Endothelial cell of umbilical vein (primary cell): ENCODE measurements around the gene MAST4. TPM values are rescaled to one million over a fixed set of nuclear protein-coding genes. Genes with fewer than 3 reads are reported as not detected.

Experiments used
- BruUV-seq: library from RNA; stranded (reverse); fragments of 400-500 nt; replicated peaks from 2 replicates; lab custom pipeline; 2021; lab: Mats Ljungman, UMichigan
- CTCF ChIA-PET: fragments of 300-600, 350-600 bp; sonication (Branson Sonifier 250); formaldehyde crosslinking; loops from one replicate; lab custom pipeline; 2021; ENCODE audit warnings: antibody characterized with exemption, inconsistent platforms; lab: Charles Lee
- POLR2A ChIA-PET: fragments of 300-600, 350-600 bp; sonication (Branson Sonifier 250); formaldehyde crosslinking; loops from one replicate; lab custom pipeline; 2021; ENCODE audit warnings: antibody characterized with exemption, inconsistent platforms; lab: Charles Lee
- DNase-seq: peaks from one replicate; pipeline ENCODE4 v3.0.0-alpha.2; 2011; ENCODE audit warnings: low read depth, low spot score
- FAIRE-seq: peaks from 2 replicates; lab custom pipeline; 2011; peaks lifted over from hg19 to GRCh38; lab: Jason Lieb, UNC
- H2AFZ ChIP-seq: 2 replicates; pipeline ENCODE4 v1.6.0; 2012; ENCODE audit warnings: low read depth, low read length, control low read depth, inconsistent platforms
- H3K27ac ChIP-seq: 2 replicates; pipeline ENCODE4 v1.5.1; 2011; ENCODE audit warnings: low read depth, mild to moderate bottlenecking, control low read depth, low read length, moderate library complexity; ENCODE audit not compliant: insufficient read depth
- H3K27me3 ChIP-seq, 2 experiments: 2 replicates each; pipeline versions ENCODE4 v1.6.0 to v1.6.1; 2011; ENCODE audit warnings: low read length in 2 of 2, mixed read lengths in 1 of 2; ENCODE audit not compliant: control insufficient read depth in 2 of 2, insufficient read depth in 2 of 2
- H3K36me3 ChIP-seq, 2 experiments: 2 replicates in 1 of 2; 3 replicates in 1 of 2; pipeline ENCODE4 v1.5.1; 2011; ENCODE audit warnings: low read length in 2 of 2, mild to moderate bottlenecking in 1 of 2, moderate library complexity in 1 of 2; ENCODE audit not compliant: control insufficient read depth in 2 of 2, insufficient read depth in 2 of 2; ENCODE audit errors: extremely low read depth in 1 of 2
- H3K4me1 ChIP-seq: 3 replicates; pipeline ENCODE4 v1.5.1; 2011; ENCODE audit warnings: mild to moderate bottlenecking, low read length; ENCODE audit not compliant: control insufficient read depth, insufficient read depth; ENCODE audit errors: extremely low read depth
- H3K4me2 ChIP-seq: 2 replicates; pipeline ENCODE4 v1.6.1; 2011; ENCODE audit warnings: low read length, control low read depth, mixed read lengths; ENCODE audit not compliant: insufficient read depth
- H3K4me3 ChIP-seq, 3 experiments: fragments of 200-600 bp in 1 of 3; sonication (generic), shearing (Covaris generic) in 1 of 3; replicated peaks in 1 of 3; 2 replicates each; pipeline ENCODE4 v1.5.1; 2011 to 2016; ENCODE audit warnings: control low read depth in 3 of 3, low read length in 3 of 3, mild to moderate bottlenecking in 2 of 3, inconsistent platforms in 1 of 3, low read depth in 1 of 3, moderate library complexity in 1 of 3; ENCODE audit not compliant: insufficient read depth in 1 of 3
- H3K79me2 ChIP-seq: 2 replicates; pipeline ENCODE4 v1.6.0; 2012; ENCODE audit warnings: low read length, inconsistent platforms; ENCODE audit not compliant: control insufficient read depth, insufficient read depth
- H3K9ac ChIP-seq: replicated peaks from 2 replicates; pipeline ENCODE3; 2011; ENCODE audit warnings: low read length, control low read depth; ENCODE audit not compliant: insufficient read depth; ENCODE audit errors: extremely low read depth
- H3K9me1 ChIP-seq: replicated peaks from 3 replicates; pipeline ENCODE4 v1.6.0; 2011; ENCODE audit warnings: mild to moderate bottlenecking, low read length; ENCODE audit not compliant: control insufficient read depth, insufficient read depth; ENCODE audit errors: extremely low read depth
- H3K9me3 ChIP-seq: replicated peaks from 2 replicates; pipeline ENCODE4 v1.5.1; 2012; ENCODE audit warnings: low read length, inconsistent platforms; ENCODE audit not compliant: control insufficient read depth, insufficient read depth
- H4K20me1 ChIP-seq: replicated peaks from 2 replicates; pipeline ENCODE3; 2011; ENCODE audit warnings: mild to moderate bottlenecking, low read length; ENCODE audit not compliant: control insufficient read depth, insufficient read depth; ENCODE audit errors: extremely low read depth
- EZH2 ChIP-seq: IDR thresholded peaks from 2 replicates; pipeline ENCODE4 v1.6.1; 2012; ENCODE audit warnings: borderline replicate concordance, low read depth, mild to moderate bottlenecking, moderate library complexity, low read length, inconsistent platforms; ENCODE audit not compliant: severe bottlenecking
- FOS ChIP-seq: IDR thresholded peaks from 2 replicates; pipeline ENCODE4 v1.6.1; 2011; ENCODE audit warnings: mild to moderate bottlenecking, low read length, moderate library complexity, borderline replicate concordance; ENCODE audit not compliant: insufficient read depth
- GATA2 ChIP-seq: IDR thresholded peaks from 2 replicates; pipeline ENCODE4 v1.7.0; 2011; ENCODE audit warnings: low read depth, mild to moderate bottlenecking, moderate library complexity, mixed read lengths, low read length; ENCODE audit not compliant: insufficient read length, insufficient read depth
- JUN ChIP-seq: IDR thresholded peaks from 2 replicates; pipeline ENCODE4 v1.6.1; 2011; ENCODE audit warnings: borderline replicate concordance, low read depth; ENCODE audit not compliant: insufficient read length, insufficient read depth
- MAX ChIP-seq: IDR thresholded peaks from 2 replicates; pipeline ENCODE4 v1.6.1; 2011; ENCODE audit not compliant: insufficient read depth, insufficient read length
- MYC ChIP-seq: IDR thresholded peaks from one replicate; pipeline ENCODE4 v1.6.1; 2011; ENCODE audit warnings: mild to moderate bottlenecking, low read depth, low read length
- POLR2A ChIP-seq: IDR thresholded peaks from 2 replicates; pipeline ENCODE4 v1.6.1; 2012; ENCODE audit warnings: low read depth, mild to moderate bottlenecking, control low read depth, low read length
- POLR2AphosphoS5 ChIP-seq: IDR thresholded peaks from 2 replicates; pipeline ENCODE4 v1.6.1; 2012; ENCODE audit warnings: low read depth, mild to moderate bottlenecking, control low read depth, low read length, moderate library complexity; ENCODE audit not compliant: insufficient read depth
- dilution Hi-C: fragments of 300-500 bp; cut with MboI; formaldehyde crosslinking; loops from one replicate; pipeline ENCODE4 v1.15.0; 2019; ENCODE audit warnings: low sequenced_read_pairs; ENCODE audit not compliant: extremely low pct_ligation_motif_present
- intact Hi-C: fragments of 100-400 bp; cut with micrococcal nuclease; formaldehyde crosslinking; loops from one replicate; pipeline ENCODE4 v1.10.0; 2022
- polyA plus RNA-seq, 4 experiments: library from polyadenylated mRNA; depleted of rRNA in 3 of 4; stranded (reverse) in 3 of 4; unstranded in 1 of 4; fragments of >200 nt; gene quantifications; 2 replicates each; pipeline versions ENCODE4 v1.2.1 to v1.2.3, GENCODE V29; 2011 to 2012; ENCODE audit warnings: missing spikeins in 1 of 4
- total RNA-seq: library from RNA; stranded (reverse); gene quantifications from 2 replicates; pipeline ENCODE4 v1.2.3, GENCODE V29; 2021
- TF ChIP-seq, protein P1 (sequence below), 2 donors: IDR thresholded peaks; 1 replicate in 1 of 2; 2 replicates in 1 of 2; pipeline ENCODE4 v1.5.1; 2011; ENCODE audit warnings: low read length in 2 of 2, mild to moderate bottlenecking in 2 of 2, moderate library complexity in 2 of 2, control low read depth in 1 of 2, inconsistent platforms in 1 of 2, low read depth in 1 of 2; ENCODE audit not compliant: insufficient read depth in 1 of 2; ENCODE audit errors: extremely low read depth in 1 of 2

MAST4 gene
- total and polyA plus RNA-seq, 2 donors (not counting 3 experiments of a cell fraction or from before 2014, with no cell fraction given): 40.2 to 116 TPM

DNA sequence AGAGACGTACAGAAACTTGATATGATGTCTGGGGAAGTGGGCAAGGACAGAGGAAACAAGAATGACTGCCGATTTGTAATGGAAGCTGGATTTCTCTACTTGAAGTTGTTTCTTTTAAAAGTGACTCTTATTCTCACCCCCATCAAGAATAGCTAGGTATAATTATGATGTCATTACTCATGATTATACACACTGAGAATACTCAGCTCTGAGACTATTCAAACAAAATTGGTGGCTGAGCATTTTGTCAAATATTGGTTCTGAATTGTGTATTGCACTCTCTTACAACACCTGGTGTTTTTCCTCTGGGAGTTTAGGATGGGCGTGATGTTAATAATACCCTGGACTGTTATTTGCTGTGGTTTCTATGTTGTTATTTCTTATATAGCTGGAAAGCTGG, 46.3 kb downstream of the MAST4 start:
- Histone ChIP-seq H3K36me3 (no peaks in the 10 kb centered on the region), H3K4me1 (no peaks in the 10 kb centered on the region), H3K9me3 (no peaks in the 10 kb centered on the region), H3K9ac (no peak overlapping the region), H3K27ac (no peak overlapping the region), H3K9me1 (no peaks in the 10 kb centered on the region), H2AFZ (no peak overlapping the region), H4K20me1 (no peaks in the 10 kb centered on the region), H3K27me3 (peaks cover 0 to 5% of the 10 kb centered on the region in 2 experiments), H3K4me2 (no peak overlapping the region), H3K79me2 (no peaks in the 10 kb centered on the region), H3K4me3 (no peak overlapping the region)
- DNase-seq (no peak), FAIRE-seq (no peak)
- TF ChIP-seq MAX: no peak
- no peak for TF ChIP-seq MYC
- TF ChIP-seq JUN: no peak
- no peak for TF ChIP-seq POLR2A
- ChIA-PET CTCF (no interaction called here), POLR2A (no interaction called here)
- intact Hi-C loops: no loop called here
- BruUV-seq: no TSS peak
- dilution Hi-C loops: no loop called here

- H3K36me3 ChIP-seq: no peaks in the 10 kb centered on the region
- FAIRE-seq (no peak), DNase-seq (no peak)
- H3K27me3 ChIP-seq: peaks cover 0 to 5% of the 10 kb centered on the region in 2 experiments
- intact Hi-C loops (no loop called here), dilution Hi-C loops (no loop called here)
- H2AFZ ChIP-seq: no peak overlapping the region
- H3K9me3 ChIP-seq: no peaks in the 10 kb centered on the region
- H4K20me1 ChIP-seq: no peaks in the 10 kb centered on the region
- no peaks in the 10 kb centered on the region for H3K4me1 ChIP-seq
- no peak overlapping the region for H3K4me2 ChIP-seq
- no TSS peak for BruUV-seq
- no peaks in the 10 kb centered on the region for H3K9me1 ChIP-seq
- H3K79me2 ChIP-seq: no peaks in the 10 kb centered on the region
- TF ChIP-seq, protein P1, sequence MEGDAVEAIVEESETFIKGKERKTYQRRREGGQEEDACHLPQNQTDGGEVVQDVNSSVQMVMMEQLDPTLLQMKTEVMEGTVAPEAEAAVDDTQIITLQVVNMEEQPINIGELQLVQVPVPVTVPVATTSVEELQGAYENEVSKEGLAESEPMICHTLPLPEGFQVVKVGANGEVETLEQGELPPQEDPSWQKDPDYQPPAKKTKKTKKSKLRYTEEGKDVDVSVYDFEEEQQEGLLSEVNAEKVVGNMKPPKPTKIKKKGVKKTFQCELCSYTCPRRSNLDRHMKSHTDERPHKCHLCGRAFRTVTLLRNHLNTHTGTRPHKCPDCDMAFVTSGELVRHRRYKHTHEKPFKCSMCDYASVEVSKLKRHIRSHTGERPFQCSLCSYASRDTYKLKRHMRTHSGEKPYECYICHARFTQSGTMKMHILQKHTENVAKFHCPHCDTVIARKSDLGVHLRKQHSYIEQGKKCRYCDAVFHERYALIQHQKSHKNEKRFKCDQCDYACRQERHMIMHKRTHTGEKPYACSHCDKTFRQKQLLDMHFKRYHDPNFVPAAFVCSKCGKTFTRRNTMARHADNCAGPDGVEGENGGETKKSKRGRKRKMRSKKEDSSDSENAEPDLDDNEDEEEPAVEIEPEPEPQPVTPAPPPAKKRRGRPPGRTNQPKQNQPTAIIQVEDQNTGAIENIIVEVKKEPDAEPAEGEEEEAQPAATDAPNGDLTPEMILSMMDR (IDR thresholded peaks at IDR 0.05; ENCODE audit: extremely low read depth in 1 of 2, insufficient read depth in 1 of 2, low read depth in 1 of 2, low read length in 2 of 2): no peak
- no peak for TF ChIP-seq POLR2AphosphoS5
- no peak for TF ChIP-seq GATA2
- TF ChIP-seq MAX: no peak
- TF ChIP-seq FOS: no peak
- TF ChIP-seq JUN: no peak
- TF ChIP-seq EZH2: no peak
- TF ChIP-seq POLR2A: no peak
- no peak for TF ChIP-seq MYC
- no peak overlapping the region for H3K4me3 ChIP-seq
- H3K9ac ChIP-seq: no peak overlapping the region
- no peak overlapping the region for H3K27ac ChIP-seq
- CTCF ChIA-PET: no interaction called here
- POLR2A ChIA-PET: interaction anchor here (0.6 kb wide), 1 partner anchor 193 kb away, joined by 3 read pairs; no protein-coding TSS in a partner anchor
Measured at GRCh38 chr5:66643387-66643786, 47.2 kb downstream of the MAST4 start.
